Breast epithelium (tissue), 4 donors: ENCODE results near the gene REG1A. TPM values are rescaled to one million over a fixed set of nuclear protein-coding genes. Genes with fewer than 3 reads are reported as not detected.

Experiments used
- DNase-seq, 2 donors: peaks; one replicate each; pipeline ENCODE4 v3.0.0-alpha.2; 2019; ENCODE audit warnings: low spot score in 2 of 2
- H3K27ac ChIP-seq, 2 donors: fragments of 200-600 bp; sonication (generic) in 1 of 2; one replicate each; pipeline ENCODE4 v1.5.1; 2016 to 2019; ENCODE audit warnings: mild to moderate bottlenecking in 1 of 2
- H3K27me3 ChIP-seq, 2 donors: fragments of 200-600 bp; sonication (generic) in 1 of 2; one replicate each; pipeline versions ENCODE4 v1.5.1 to v1.6.0; 2017 to 2019; ENCODE audit warnings: control low read depth in 1 of 2, mild to moderate bottlenecking in 1 of 2
- H3K36me3 ChIP-seq: fragments of 200-600 bp; one replicate; pipeline ENCODE4 v1.5.1; 2019
- H3K4me1 ChIP-seq, 2 donors: fragments of 200-600 bp; sonication (generic); one replicate each; pipeline ENCODE4 v1.5.1; 2016 to 2019; ENCODE audit warnings: control low read depth in 1 of 2
- H3K4me3 ChIP-seq, 3 donors: fragments of 200-600 bp; sonication (generic); 1 replicate in 2 of 3; 2 replicates in 1 of 3; pipeline ENCODE4 v1.5.1; 2016 to 2019; ENCODE audit warnings: mild to moderate bottlenecking in 3 of 3, moderate library complexity in 2 of 3
- H3K9me3 ChIP-seq, 2 donors: fragments of 200-600 bp; sonication (generic) in 1 of 2; one replicate each; pipeline ENCODE4 v1.5.1; 2016 to 2019; ENCODE audit warnings: control low read depth in 1 of 2
- POLR2A ChIP-seq: fragments of 450-650 bp; IDR thresholded peaks from one replicate; pipeline ENCODE4 v1.6.1; 2016; ENCODE audit warnings: antibody characterized with exemption, mild to moderate bottlenecking, moderate library complexity
- POLR2AphosphoS5 ChIP-seq, 3 donors: sonication (generic); formaldehyde crosslinking; IDR thresholded peaks; one replicate each; pipeline ENCODE4 v1.6.1; 2017; ENCODE audit warnings: antibody characterized with exemption in 3 of 3
- intact Hi-C: fragments of 100-400 bp; cut with DNase I; formaldehyde crosslinking; loops from one replicate; pipeline ENCODE4 v1.15.1; 2023; ENCODE audit warnings: low total_unique reads
- total RNA-seq, 3 donors: library from RNA; depleted of rRNA; stranded (reverse); fragments of >200 nt; gene quantifications; one replicate each; pipeline ENCODE4 v1.1.0, GENCODE V29; 2016
- TF ChIP-seq, protein P1 (sequence below), 3 donors: fragments of 450-650 bp; IDR thresholded peaks; one replicate each; pipeline ENCODE4 v1.5.1; 2016 to 2017; ENCODE audit warnings: antibody characterized with exemption in 3 of 3, mild to moderate bottlenecking in 3 of 3, moderate library complexity in 3 of 3

REG1A gene
- total RNA-seq, 3 donors from 2014 or later, result not detected

DNA sequence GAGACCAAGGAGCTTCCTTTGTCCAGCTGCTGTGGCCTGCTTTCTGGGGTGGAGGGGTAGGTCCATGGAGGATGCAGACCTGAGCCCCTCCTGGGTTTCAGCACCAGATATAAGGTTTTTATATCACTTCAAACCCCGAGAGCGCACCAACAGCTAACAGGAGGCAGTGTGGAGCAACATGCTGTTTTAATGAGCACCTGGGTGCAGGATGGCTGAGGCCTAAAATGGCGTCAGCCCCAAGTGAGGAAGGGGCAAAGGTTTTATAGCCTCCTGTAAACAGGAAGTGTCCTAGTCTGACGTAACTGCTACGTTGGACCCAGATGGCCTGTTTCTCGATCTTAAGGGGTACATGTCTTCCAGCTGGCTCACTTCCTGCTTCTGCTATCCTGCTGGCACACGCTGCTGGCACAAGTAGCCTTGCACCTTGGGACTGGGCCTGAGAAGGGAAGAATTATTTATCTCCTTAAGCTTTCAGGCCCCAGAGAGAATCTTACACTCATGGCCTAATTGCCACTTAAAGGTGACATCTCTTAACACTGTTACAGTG, 21.1 kb upstream of the REG1A start:
- TF ChIP-seq POLR2AphosphoS5 (IDR thresholded peaks at IDR 0.05) (no peak), POLR2A (no peak)
- TF ChIP-seq, protein P1, sequence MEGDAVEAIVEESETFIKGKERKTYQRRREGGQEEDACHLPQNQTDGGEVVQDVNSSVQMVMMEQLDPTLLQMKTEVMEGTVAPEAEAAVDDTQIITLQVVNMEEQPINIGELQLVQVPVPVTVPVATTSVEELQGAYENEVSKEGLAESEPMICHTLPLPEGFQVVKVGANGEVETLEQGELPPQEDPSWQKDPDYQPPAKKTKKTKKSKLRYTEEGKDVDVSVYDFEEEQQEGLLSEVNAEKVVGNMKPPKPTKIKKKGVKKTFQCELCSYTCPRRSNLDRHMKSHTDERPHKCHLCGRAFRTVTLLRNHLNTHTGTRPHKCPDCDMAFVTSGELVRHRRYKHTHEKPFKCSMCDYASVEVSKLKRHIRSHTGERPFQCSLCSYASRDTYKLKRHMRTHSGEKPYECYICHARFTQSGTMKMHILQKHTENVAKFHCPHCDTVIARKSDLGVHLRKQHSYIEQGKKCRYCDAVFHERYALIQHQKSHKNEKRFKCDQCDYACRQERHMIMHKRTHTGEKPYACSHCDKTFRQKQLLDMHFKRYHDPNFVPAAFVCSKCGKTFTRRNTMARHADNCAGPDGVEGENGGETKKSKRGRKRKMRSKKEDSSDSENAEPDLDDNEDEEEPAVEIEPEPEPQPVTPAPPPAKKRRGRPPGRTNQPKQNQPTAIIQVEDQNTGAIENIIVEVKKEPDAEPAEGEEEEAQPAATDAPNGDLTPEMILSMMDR (IDR thresholded peaks at IDR 0.05), result no peak
- H3K27me3 ChIP-seq, result no peaks in the 10 kb centered on the region
- intact Hi-C loops, result no loop called here
- no peaks in the 10 kb centered on the region for H3K9me3 ChIP-seq
- no peak for DNase-seq
- no peaks in the 10 kb centered on the region for H3K4me1 ChIP-seq
- no peaks in the 10 kb centered on the region for H3K36me3 ChIP-seq
- H3K27ac ChIP-seq, result no peak overlapping the region
- no peak overlapping the region for H3K4me3 ChIP-seq

GRCh38 chr2:79100285-79100684, 20.0 kb upstream of the REG1A start:
- Histone ChIP-seq H3K27ac (no peak overlapping the region), H3K4me1 (no peaks in the 10 kb centered on the region), H3K27me3 (no peaks in the 10 kb centered on the region), H3K36me3 (no peaks in the 10 kb centered on the region), H3K9me3 (no peaks in the 10 kb centered on the region), H3K4me3 (no peak overlapping the region)
- intact Hi-C loops, result no loop called here
- DNase-seq, result no peak
- TF ChIP-seq POLR2AphosphoS5 (IDR thresholded peaks at IDR 0.05), result no peak
- TF ChIP-seq, protein P1 (IDR thresholded peaks at IDR 0.05), result no peak
- TF ChIP-seq POLR2A, result no peak

DNA sequence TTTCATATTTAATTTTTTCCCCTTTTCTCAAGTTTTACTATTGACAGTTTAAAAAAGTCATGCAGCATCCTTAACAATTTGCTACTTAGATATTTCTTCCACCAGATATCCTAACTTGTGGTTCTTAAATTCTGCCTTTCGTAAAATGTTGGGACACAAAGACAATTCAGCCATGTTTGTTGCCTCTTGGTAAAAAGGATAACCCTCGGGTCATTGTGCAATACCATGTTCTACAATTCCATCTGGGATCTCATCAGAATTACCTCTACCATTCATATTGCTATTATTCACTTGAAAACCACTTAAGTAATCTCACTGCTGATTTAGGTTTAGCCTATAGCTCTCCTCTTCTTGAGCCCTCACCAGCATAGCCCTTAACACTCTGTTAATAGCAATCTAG, 19.3 kb upstream of the REG1A start:
- Histone ChIP-seq H3K4me1 (no peaks in the 10 kb centered on the region), H3K9me3 (no peaks in the 10 kb centered on the region), H3K27me3 (no peaks in the 10 kb centered on the region), H3K36me3 (no peaks in the 10 kb centered on the region), H3K27ac (no peak overlapping the region), H3K4me3 (no peak overlapping the region)
- no peak for DNase-seq
- intact Hi-C loops, result no loop called here
- TF ChIP-seq, protein P1 (IDR thresholded peaks at IDR 0.05), result no peak
- TF ChIP-seq POLR2AphosphoS5 (IDR thresholded peaks at IDR 0.05) (no peak), POLR2A (no peak)

GRCh38 chr2:79103214-79103613, 17.1 kb upstream of the REG1A start:
- no peaks in the 10 kb centered on the region for H3K36me3 ChIP-seq
- no peak for DNase-seq
- no peak for TF ChIP-seq POLR2A
- TF ChIP-seq POLR2AphosphoS5 (IDR thresholded peaks at IDR 0.05), result no peak
- TF ChIP-seq, protein P1 (IDR thresholded peaks at IDR 0.05), result no peak
- intact Hi-C loops, result no loop called here
- H3K27ac ChIP-seq, result no peak overlapping the region
- no peaks in the 10 kb centered on the region for H3K9me3 ChIP-seq
- no peaks in the 10 kb centered on the region for H3K27me3 ChIP-seq
- no peak overlapping the region for H3K4me3 ChIP-seq
- no peaks in the 10 kb centered on the region for H3K4me1 ChIP-seq

- no peaks in the 10 kb centered on the region for H3K9me3 ChIP-seq
- no peak for DNase-seq
- no peaks in the 10 kb centered on the region for H3K27me3 ChIP-seq
- H3K36me3 ChIP-seq, result no peaks in the 10 kb centered on the region
- H3K4me3 ChIP-seq, result no peak overlapping the region
- intact Hi-C loops, result no loop called here
- TF ChIP-seq, protein P1 (IDR thresholded peaks at IDR 0.05), result no peak
- TF ChIP-seq POLR2AphosphoS5 (IDR thresholded peaks at IDR 0.05), result no peak
- TF ChIP-seq POLR2A, result no peak
- no peaks in the 10 kb centered on the region for H3K4me1 ChIP-seq
- H3K27ac ChIP-seq, result no peak overlapping the region
Observed at GRCh38 chr2:79105259-79105658, 15.0 kb upstream of the REG1A start.
